ENCODE measurements around the gene PRCP. TPM values are rescaled to one million over a fixed set of nuclear protein-coding genes. Genes with fewer than 3 reads are reported as not detected.
A peak's percentile ranks its signal among the peaks of the same experiment; 100 is the strongest.

PRCP gene
- total and polyA plus RNA-seq, 4 donors, result 25.4 to 126 (median 46.6) TPM

DNA sequence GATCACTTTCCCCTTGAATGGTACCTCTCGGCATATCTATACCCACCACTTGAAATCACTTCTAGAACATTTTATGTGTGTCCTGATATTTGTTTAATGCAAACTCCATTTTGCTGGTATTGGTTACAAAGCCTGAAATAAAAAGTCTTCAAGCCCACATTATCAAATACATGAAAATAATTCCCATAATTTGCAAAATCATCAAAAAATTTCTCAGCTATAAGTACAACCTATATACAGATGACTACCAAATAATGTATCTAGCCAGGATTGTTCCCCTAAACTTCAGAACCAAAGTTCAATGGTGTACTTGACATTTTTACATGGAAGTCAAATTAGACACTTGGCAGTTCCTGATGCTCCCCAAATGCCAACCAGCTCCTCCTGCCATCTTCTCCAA, 71.8 kb downstream of the PRCP start:
- no peak for DNase-seq
- TF ChIP-seq CTCF (IDR thresholded peaks at IDR 0.05; ENCODE audit: control extremely low read depth, extremely low read depth), result no peak
- H3K4me3 ChIP-seq, result no peak overlapping the region
- H3K4me1 ChIP-seq (ENCODE audit: control insufficient read depth in 5 of 5, insufficient read depth in 5 of 5, low read length in 5 of 5), result no peaks in the 10 kb centered on the region
- H3K36me3 ChIP-seq (ENCODE audit: control insufficient read depth in 4 of 4, insufficient read depth in 4 of 4, low read length in 4 of 4), result peaks cover 0 to 10% (median 3%) of the 10 kb centered on the region in 4 donors
- 81 to 83% methylated on average over 1 of the region's 1 CpG for WGBS, 2 donors
- H3K9ac ChIP-seq (ENCODE audit: insufficient read depth in 1 of 2, low read length in 2 of 2), result no peak overlapping the region
- H3K9me3 ChIP-seq (ENCODE audit: control insufficient read depth in 4 of 4, insufficient read depth in 3 of 4, low read length in 3 of 4), result no peaks in the 10 kb centered on the region
- no peak overlapping the region for H3K27ac ChIP-seq (ENCODE audit: low read depth in 1 of 2, low read length in 1 of 2)
- ATAC-seq (ENCODE audit: insufficient read depth, low FRiP score), result no peak
- H3K27me3 ChIP-seq (ENCODE audit: control insufficient read depth in 3 of 3, insufficient read depth in 3 of 3, low read length in 2 of 3), result no peaks in the 10 kb centered on the region

DNA sequence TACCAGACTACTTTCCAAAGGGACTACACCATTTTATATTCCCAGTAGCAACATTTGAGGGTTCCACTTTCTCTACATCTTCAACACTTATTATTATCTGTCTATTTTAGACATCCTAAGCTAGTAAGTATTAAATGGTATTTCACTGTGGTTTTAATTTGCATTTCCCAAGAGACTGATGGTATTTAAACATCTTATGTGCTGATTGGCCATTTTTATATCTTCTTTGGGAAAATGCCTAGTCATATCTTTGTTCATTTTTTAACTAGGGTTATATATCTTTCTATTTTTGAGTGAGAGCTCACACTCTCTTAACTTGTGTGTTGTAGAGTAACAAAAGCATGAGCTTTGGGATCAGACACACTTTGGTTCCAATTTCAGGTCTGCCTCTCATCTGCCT, 73.7 kb downstream of the PRCP start:
- H3K9me3 ChIP-seq (ENCODE audit: control insufficient read depth in 4 of 4, insufficient read depth in 3 of 4, low read length in 3 of 4), result no peaks in the 10 kb centered on the region
- DNase-seq, result no peak
- H3K36me3 ChIP-seq (ENCODE audit: control insufficient read depth in 4 of 4, insufficient read depth in 4 of 4, low read length in 4 of 4), result peaks cover 0 to 6% (median 3%) of the 10 kb centered on the region in 4 donors
- no peak overlapping the region for H3K27ac ChIP-seq (ENCODE audit: low read depth in 1 of 2, low read length in 1 of 2)
- ATAC-seq (ENCODE audit: insufficient read depth, low FRiP score), result no peak
- peaks cover 0 to 3% (median 0%) of the 10 kb centered on the region in 5 donors for H3K4me1 ChIP-seq (ENCODE audit: control insufficient read depth in 5 of 5, insufficient read depth in 5 of 5, low read length in 5 of 5)
- no peak for TF ChIP-seq CTCF (IDR thresholded peaks at IDR 0.05; ENCODE audit: control extremely low read depth, extremely low read depth)
- no peaks in the 10 kb centered on the region for H3K27me3 ChIP-seq (ENCODE audit: control insufficient read depth in 3 of 3, insufficient read depth in 3 of 3, low read length in 2 of 3)
- no peak overlapping the region for H3K9ac ChIP-seq (ENCODE audit: insufficient read depth in 1 of 2, low read length in 2 of 2)
- no peak overlapping the region for H3K4me3 ChIP-seq

DNA sequence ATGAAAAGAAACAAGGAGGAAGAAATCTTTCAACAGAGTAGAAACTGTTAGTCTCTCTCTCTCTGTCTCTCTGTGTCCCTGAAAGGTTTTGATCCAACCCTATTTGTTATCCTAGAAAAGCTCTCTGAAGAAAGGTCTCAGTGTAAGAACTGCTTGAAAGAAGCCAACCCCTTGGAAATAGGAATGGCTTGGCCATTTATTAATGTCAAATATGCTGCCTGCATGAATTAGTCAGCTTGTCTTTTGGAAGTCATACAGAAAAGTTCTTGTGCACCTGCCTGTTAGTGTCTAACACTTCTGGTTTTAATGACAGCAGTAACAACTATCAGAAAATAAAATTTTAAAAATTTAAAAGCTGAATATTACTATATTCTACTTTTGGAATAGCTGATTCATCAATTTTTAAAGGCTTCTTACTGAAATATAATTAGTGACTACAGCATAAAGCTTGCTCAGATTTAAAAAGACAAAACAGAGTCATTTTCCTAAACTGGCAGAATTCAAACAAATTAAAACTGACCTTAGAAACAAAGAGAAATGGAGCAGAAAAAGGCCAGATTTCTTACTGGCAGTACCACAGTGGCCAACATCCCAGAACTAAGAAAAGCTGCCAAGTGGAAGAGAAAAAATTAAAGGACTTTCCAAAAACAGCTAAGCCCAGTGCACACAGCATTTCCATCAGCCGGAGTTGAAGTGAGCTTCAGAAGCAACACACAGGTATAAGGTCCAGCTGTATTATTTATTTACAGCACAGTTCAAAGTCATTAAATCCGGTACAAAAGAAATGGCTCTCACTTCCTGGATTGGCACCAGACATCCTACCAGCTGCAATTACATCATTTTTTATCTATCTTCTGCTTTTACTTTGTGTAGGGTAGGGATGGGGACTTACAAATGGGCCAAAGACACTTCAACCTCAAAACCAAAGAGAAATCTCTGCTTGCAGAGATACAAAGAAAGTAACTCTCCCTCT, 76.3 kb downstream of the PRCP start:
- H3K27ac ChIP-seq (ENCODE audit: low read depth in 1 of 2, low read length in 1 of 2), result no peak overlapping the region
- DNase-seq, result peak in 1 of 3 donors; percentile 5
- ATAC-seq (ENCODE audit: insufficient read depth, low FRiP score), result no peak
- peaks cover 0 to 3% (median 0%) of the 10 kb centered on the region in 5 donors for H3K4me1 ChIP-seq (ENCODE audit: control insufficient read depth in 5 of 5, insufficient read depth in 5 of 5, low read length in 5 of 5)
- H3K4me3 ChIP-seq, result no peak overlapping the region
- no peak overlapping the region for H3K9ac ChIP-seq (ENCODE audit: insufficient read depth in 1 of 2, low read length in 2 of 2)
- H3K27me3 ChIP-seq (ENCODE audit: control insufficient read depth in 3 of 3, insufficient read depth in 3 of 3, low read length in 2 of 3), result no peaks in the 10 kb centered on the region
- H3K36me3 ChIP-seq (ENCODE audit: control insufficient read depth in 4 of 4, insufficient read depth in 4 of 4, low read length in 4 of 4), result peaks cover 0 to 6% (median 3%) of the 10 kb centered on the region in 4 donors
- WGBS, 2 donors, result 49% methylated on average over 2 of the region's 2 CpGs
- H3K9me3 ChIP-seq (ENCODE audit: control insufficient read depth in 4 of 4, insufficient read depth in 3 of 4, low read length in 3 of 4), result no peaks in the 10 kb centered on the region
- no peak for TF ChIP-seq CTCF (IDR thresholded peaks at IDR 0.05; ENCODE audit: control extremely low read depth, extremely low read depth)

All from lung (tissue), 12 donors.